Heart left ventricle (tissue), 13 donors: ENCODE measurements around the gene GATA6.

Experiments
- CTCF ChIP-seq, 12 donors: fragments of 200-600 bp; sonication (generic) in 4 of 12; IDR thresholded peaks; one replicate each; pipeline versions ENCODE4 v1.5.0 to v1.8.0; 2018 to 2022; ENCODE audit warnings: antibody characterized with exemption in 12 of 12, mild to moderate bottlenecking in 5 of 12
- POLR2A ChIP-seq, 2 donors: fragments of 450-650 bp; IDR thresholded peaks; one replicate each; pipeline ENCODE4 v1.6.1; 2017; ENCODE audit warnings: antibody characterized with exemption in 2 of 2, mild to moderate bottlenecking in 2 of 2, moderate library complexity in 2 of 2
- donor health status: ischemic (EF 13 %, LVEDD 7.1; RV severe dilation, severe dysfunction).
- donor health status: DM: no; HTN: yes; CAD: no.
- donor health status: DM: no; HTN: no; CAD: no.
- donor health status: ischemic (EF 25% LVEDD 6.9; RV normal size, moderate dysfunction).
- donor health status: ischemic (EF 25% LVEDD 5.7; RV mildly dilated, moderate dysfunction).
- donor health status: ischemic (EF 35%, LVEDD 5.7; RV mildly dilated, moderate dysfunction).
- donor health status: nonischemic (EF 11% LVEDD 7.7; RV severe dilation, severe dysfunction).
- donor health status: DM: yes; HTN: yes; CAD: no.
- donor health status: PGD.
- donor health status: ischemic (EF 29% LVEDD 5.4; RV normal size, mild dysfunction).
- donor health status: nonischemic (EF 23%, LVEDD 6.1; RV moderate dilation, normal function).

GRCh38 chr18:22159014-22159413 lies 10.4 kb upstream of the GATA6 start:
- no peak for TF ChIP-seq CTCF (IDR thresholded peaks at IDR 0.05)
- TF ChIP-seq POLR2A (IDR thresholded peaks at IDR 0.05): no peak
